Measurements from ENCODE around the gene PIP5K1C. TPM values are rescaled to one million over a fixed set of nuclear protein-coding genes. Genes with fewer than 3 reads are reported as not detected.

PIP5K1C gene
- total RNA-seq, 1 experiment from 2014 or later, result 26.9 TPM

GRCh38 chr19:3626473-3627350, 73.6 kb downstream of the PIP5K1C start, which contains the start of gene CACTIN:
Gene CACTIN, minus strand, starts transcription at chr19:3626790. Its CDS starts 28 bp downstream, at chr19:3626762.
- ChIA-PET RAD21 (ENCODE audit: low non-redundant PET in 1 of 2, low total read pairs in 2 of 2, uncharacterized antibody in 2 of 2, unreplicated experiment in 2 of 2) (no interaction called here), POLR2A (interaction anchor here (1.0 kb wide), 1 partner anchor 19 kb away, joined by 4 read pairs; no protein-coding TSS in a partner anchor), CTCF (no interaction called here)
- Histone ChIP-seq H3K27ac (ENCODE audit: low read depth, low read length) (peak within 1 kb of the TSS; percentile 89), H3K9me3 (ENCODE audit: control insufficient read depth in 1 of 2, insufficient read depth in 1 of 2, low read depth in 1 of 2, low read length in 2 of 2) (no peaks in the 10 kb centered on the region), H3K4me1 (ENCODE audit: control insufficient read depth in 1 of 2, insufficient read depth in 2 of 2, low read length in 2 of 2) (peaks cover 7 to 21% of the 10 kb centered on the region in 2 experiments; a peak in 3 of 4 replicates), H3K79me2 (ENCODE audit: insufficient read depth, low read length) (peaks cover 32% of the 10 kb centered on the region), H3K36me3 (ENCODE audit: control insufficient read depth in 1 of 2, insufficient read depth in 2 of 2, low read length in 2 of 2) (0 out of 4 replicates have a peak, but pooled peaks cover 0 to under 1% of the 10 kb centered on the region in 2 experiments), H3K9ac (ENCODE audit: low read length) (peak within 1 kb of the TSS; percentile 93), H3K27me3 (ENCODE audit: insufficient read depth, low read length) (no peaks in the 10 kb centered on the region), H3K4me3 (replicated peaks in 1 of 2; ENCODE audit: low read depth in 1 of 2, low read length in 2 of 2) (peak within 1 kb of the TSS; percentile 98 to 100), H4K20me1 (ENCODE audit: insufficient read depth) (peaks cover 5% of the 10 kb centered on the region; the same call in 1 of the 2 replicates), H3K4me2 (ENCODE audit: low read length) (peak within 1 kb of the TSS; percentile 99), H2AFZ (ENCODE audit: low read depth, low read length, poor library complexity, severe bottlenecking) (no peak within 1 kb of the TSS), H3K9me2 (ENCODE audit: insufficient read depth) (no peaks in the 10 kb centered on the region)
- BruUV-seq (replicated peaks), result no TSS peak
- DNase-seq (ENCODE audit: low read depth, low spot score), result peak; percentile 96
- intact Hi-C loops (cut with micrococcal nuclease), result loop anchor here (5.0 kb wide), 1 partner anchor 79 kb away; no protein-coding TSS in a partner anchor
- peak; percentile 96 for ATAC-seq
- TF ChIP-seq CTCF (IDR thresholded peaks at IDR 0.05 in 2 of 3, conservative IDR thresholded peaks at IDR 0.05 in 1 of 3; ENCODE audit: borderline replicate concordance in 1 of 3, insufficient read depth in 1 of 3, low read depth in 2 of 3, low read length in 2 of 3) (no peak), CBX3 (IDR thresholded peaks at IDR 0.05; ENCODE audit: low read depth) (peak; percentile 52; the same call in 1 of the 2 replicates), TCF7L2 (IDR thresholded peaks at IDR 0.05; ENCODE audit: borderline replicate concordance, extremely low read depth, insufficient read depth, insufficient read length) (no peak), EGR1 (IDR thresholded peaks at IDR 0.05; ENCODE audit: low read depth) (no peak; the same call in 1 of the 2 replicates), REST (IDR thresholded peaks at IDR 0.05; ENCODE audit: low read depth) (no peak), SP1 (IDR thresholded peaks at IDR 0.05; ENCODE audit: low read depth) (peak; percentile 96), EZH2 (IDR thresholded peaks at IDR 0.05) (no peak), POLR2AphosphoS5 (IDR thresholded peaks at IDR 0.05; ENCODE audit: low read depth, low read length) (peak; percentile 81), ATF3 (IDR thresholded peaks at IDR 0.05) (no peak), ZFX (IDR thresholded peaks at IDR 0.05) (peak; percentile 48; the same call in 1 of the 2 replicates), ZNF274 (IDR thresholded peaks at IDR 0.05; ENCODE audit: low read depth, low read length) (no peak), RAD21 (IDR thresholded peaks at IDR 0.05; ENCODE audit: low read depth) (no peak), FOSL1 (IDR thresholded peaks at IDR 0.05; ENCODE audit: low read depth) (no peak), MAX (IDR thresholded peaks at IDR 0.05) (peak; percentile 81), POLR2A (IDR thresholded peaks at IDR 0.05; ENCODE audit: borderline replicate concordance, extremely low read depth, insufficient read depth, insufficient read length) (peak; percentile 32), SIN3A (IDR thresholded peaks at IDR 0.05; ENCODE audit: low read depth) (peak; percentile 71), ZBTB33 (IDR thresholded peaks at IDR 0.05; ENCODE audit: extremely low read depth, insufficient replicate concordance, low read length) (peak; percentile 40), CEBPB (IDR thresholded peaks at IDR 0.05; ENCODE audit: low read depth) (no peak)
